Hepatocyte (in vitro differentiated cells): ENCODE results near the gene PPP1CA. TPM values are rescaled to one million over a fixed set of nuclear protein-coding genes. Genes with fewer than 3 reads are reported as not detected.

Experiments used
- DNase-seq: peaks from one replicate; pipeline ENCODE4 v3.0.0-alpha.2; 2016; ENCODE audit warnings: low spot score
- H2AFZ ChIP-seq: fragments of 200-600 bp; sonication (generic); 2 replicates; pipeline ENCODE4 v1.6.0; 2016; ENCODE audit warnings: antibody characterized with exemption, mild to moderate bottlenecking
- H3K27ac ChIP-seq: fragments of 200-600 bp; sonication (generic); 2 replicates; pipeline ENCODE4 v1.5.1; 2016; ENCODE audit warnings: mild to moderate bottlenecking
- H3K27me3 ChIP-seq: fragments of 200-600 bp; sonication (generic); 2 replicates; pipeline ENCODE4 v1.6.1; 2016
- H3K36me3 ChIP-seq: fragments of 200-600 bp; sonication (generic); replicated peaks from 2 replicates; pipeline ENCODE4 v1.5.1; 2016; ENCODE audit warnings: low read depth; ENCODE audit not compliant: insufficient read depth
- H3K4me1 ChIP-seq: fragments of 200-600 bp; sonication (generic); 2 replicates; pipeline ENCODE4 v1.5.1; 2016; ENCODE audit warnings: mild to moderate bottlenecking, moderate library complexity; ENCODE audit not compliant: insufficient read depth
- H3K4me2 ChIP-seq: fragments of 200-600 bp; sonication (generic); 2 replicates; pipeline ENCODE4 v1.6.0; 2016
- H3K4me3 ChIP-seq: fragments of 200-600 bp; sonication (generic); 2 replicates; pipeline ENCODE4 v1.5.1; 2016; ENCODE audit warnings: mild to moderate bottlenecking
- H3K79me2 ChIP-seq: fragments of 200-600 bp; sonication (generic); 2 replicates; pipeline ENCODE4 v1.6.0; 2017; ENCODE audit warnings: mild to moderate bottlenecking
- H3K9me2 ChIP-seq: fragments of 200-600 bp; sonication (generic); replicated peaks from 2 replicates; pipeline ENCODE4 v1.6.0; 2017; ENCODE audit warnings: mild to moderate bottlenecking; ENCODE audit not compliant: insufficient read depth
- H3K9me3 ChIP-seq: fragments of 200-600 bp; sonication (generic); 2 replicates; pipeline ENCODE4 v1.5.1; 2016; ENCODE audit warnings: low read depth, mild to moderate bottlenecking
- H4K20me1 ChIP-seq: fragments of 200-600 bp; sonication (generic); 2 replicates; pipeline ENCODE4 v1.6.0; 2016; ENCODE audit warnings: mild to moderate bottlenecking; ENCODE audit not compliant: insufficient read depth, poor library complexity, severe bottlenecking
- EZH2 ChIP-seq: fragments of 200-600 bp; sonication (generic); IDR thresholded peaks from 2 replicates; pipeline ENCODE4 v1.6.1; 2016; ENCODE audit warnings: antibody characterized with exemption, mild to moderate bottlenecking, borderline replicate concordance
- EZH2phosphoT487 ChIP-seq: fragments of 200-600 bp; sonication (generic); IDR thresholded peaks from one replicate; pipeline ENCODE4 v1.6.1; 2018; ENCODE audit warnings: antibody characterized with exemption, mild to moderate bottlenecking, low read depth, moderate library complexity; ENCODE audit not compliant: unreplicated experiment, severe bottlenecking
- WGBS: methylation state at CpG from one replicate; pipeline ENCODE4 v1.1.6; 2016; ENCODE audit warnings: low lambda C conversion rate; ENCODE audit errors: missing lambda C conversion rate; 5-methylcytosine and 5-hydroxymethylcytosine counted together
- polyA plus RNA-seq: library from polyadenylated mRNA; unstranded; fragments of >200 nt; fragmentation: Nextera tagmentation; extraction: Ambion mirVana; gene quantifications from 2 replicates; pipeline ENCODE4 v1.2.1, GENCODE V29; 2016
- total RNA-seq: library from RNA; depleted of rRNA; stranded (reverse); fragments of >200 nt; gene quantifications from 2 replicates; pipeline ENCODE4 v1.2.3, GENCODE V29; 2014
- TF ChIP-seq, protein P1 (sequence below): fragments of 200-600 bp; sonication (generic); IDR thresholded peaks from 2 replicates; pipeline ENCODE4 v1.5.1; 2016; ENCODE audit warnings: antibody characterized with exemption, mild to moderate bottlenecking; ENCODE audit not compliant: poor library complexity

Gene PPP1CA
- total and polyA plus RNA-seq, 2 experiments from 2014 or later, result 146 to 242 TPM

- H4K20me1 ChIP-seq, result no peaks in the 10 kb centered on the region
- H3K9me2 ChIP-seq, result no peaks in the 10 kb centered on the region
- DNase-seq, result no peak
- no peaks in the 10 kb centered on the region for H3K27me3 ChIP-seq
- TF ChIP-seq, protein P1, sequence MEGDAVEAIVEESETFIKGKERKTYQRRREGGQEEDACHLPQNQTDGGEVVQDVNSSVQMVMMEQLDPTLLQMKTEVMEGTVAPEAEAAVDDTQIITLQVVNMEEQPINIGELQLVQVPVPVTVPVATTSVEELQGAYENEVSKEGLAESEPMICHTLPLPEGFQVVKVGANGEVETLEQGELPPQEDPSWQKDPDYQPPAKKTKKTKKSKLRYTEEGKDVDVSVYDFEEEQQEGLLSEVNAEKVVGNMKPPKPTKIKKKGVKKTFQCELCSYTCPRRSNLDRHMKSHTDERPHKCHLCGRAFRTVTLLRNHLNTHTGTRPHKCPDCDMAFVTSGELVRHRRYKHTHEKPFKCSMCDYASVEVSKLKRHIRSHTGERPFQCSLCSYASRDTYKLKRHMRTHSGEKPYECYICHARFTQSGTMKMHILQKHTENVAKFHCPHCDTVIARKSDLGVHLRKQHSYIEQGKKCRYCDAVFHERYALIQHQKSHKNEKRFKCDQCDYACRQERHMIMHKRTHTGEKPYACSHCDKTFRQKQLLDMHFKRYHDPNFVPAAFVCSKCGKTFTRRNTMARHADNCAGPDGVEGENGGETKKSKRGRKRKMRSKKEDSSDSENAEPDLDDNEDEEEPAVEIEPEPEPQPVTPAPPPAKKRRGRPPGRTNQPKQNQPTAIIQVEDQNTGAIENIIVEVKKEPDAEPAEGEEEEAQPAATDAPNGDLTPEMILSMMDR, result no peak
- no peak for TF ChIP-seq EZH2
- no peak for TF ChIP-seq EZH2phosphoT487
- H3K27ac ChIP-seq, result peak overlapping the region; percentile 49
- WGBS, result 74% methylated on average over 22 of the region's 22 CpGs
- no peaks in the 10 kb centered on the region for H3K36me3 ChIP-seq
- peaks cover 8% of the 10 kb centered on the region for H3K4me1 ChIP-seq
- peak overlapping the region; percentile 94 for H3K4me2 ChIP-seq
- no peaks in the 10 kb centered on the region for H3K9me3 ChIP-seq
- H2AFZ ChIP-seq, result peak overlapping the region; percentile 67
- no peak overlapping the region for H3K4me3 ChIP-seq
- no peaks in the 10 kb centered on the region for H3K79me2 ChIP-seq
Measured at GRCh38 chr11:67421430-67422031, 19.9 kb upstream of the PPP1CA start.

DNA sequence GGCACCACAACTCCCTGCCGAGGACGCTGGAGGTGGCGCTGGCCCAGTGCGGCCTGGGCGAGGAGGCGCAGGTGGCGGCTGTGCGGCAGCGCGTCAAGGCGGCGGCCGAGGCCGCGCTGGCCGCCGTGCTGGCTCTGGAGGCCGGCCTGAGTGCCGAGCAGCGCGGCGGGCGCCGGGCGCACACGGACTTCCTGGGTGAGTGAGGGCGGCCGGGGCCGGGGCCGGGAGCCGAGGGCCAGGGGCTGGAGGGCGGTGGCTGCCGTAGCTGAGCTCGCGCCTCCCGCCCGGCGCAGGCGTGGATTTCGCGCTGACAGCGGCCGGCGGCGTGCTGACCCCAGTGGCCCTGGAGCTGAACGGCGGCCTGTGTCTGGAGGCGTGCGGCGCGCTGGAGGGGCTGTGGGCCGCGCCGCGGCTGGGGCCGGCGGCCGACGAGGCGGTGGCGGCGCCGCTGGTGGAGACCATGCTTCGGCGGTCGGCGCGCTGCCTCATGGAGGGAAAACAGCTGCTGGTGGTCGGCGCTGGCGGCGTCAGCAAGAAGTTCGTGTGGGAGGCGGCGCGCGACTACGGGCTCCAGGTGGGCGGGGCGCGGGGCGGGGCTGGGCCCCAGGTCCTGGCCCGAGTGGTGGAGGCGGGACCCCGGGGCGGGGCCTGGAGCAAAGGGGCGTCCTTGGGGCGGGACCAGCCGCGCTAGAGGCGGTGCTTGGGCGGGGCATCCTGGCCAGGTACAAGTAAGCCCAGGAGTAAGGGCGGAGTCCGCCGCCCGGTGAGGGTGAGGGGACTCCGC lies 19.2 kb upstream of the PPP1CA start:
- Histone ChIP-seq H4K20me1 (no peaks in the 10 kb centered on the region), H3K36me3 (no peaks in the 10 kb centered on the region), H3K27me3 (no peaks in the 10 kb centered on the region), H3K4me1 (peaks cover 8% of the 10 kb centered on the region), H2AFZ (peak overlapping the region; percentile 67), H3K27ac (peak overlapping the region; percentile 92), H3K79me2 (no peaks in the 10 kb centered on the region), H3K4me3 (peak overlapping the region; percentile 81), H3K9me2 (no peaks in the 10 kb centered on the region), H3K9me3 (no peaks in the 10 kb centered on the region), H3K4me2 (peak overlapping the region; percentile 94)
- TF ChIP-seq EZH2phosphoT487 (no peak), EZH2 (no peak)
- TF ChIP-seq, protein P1, result no peak
- peak; percentile 99 for DNase-seq
- WGBS, result 1% methylated on average over 65 of the region's 97 CpGs

DNA sequence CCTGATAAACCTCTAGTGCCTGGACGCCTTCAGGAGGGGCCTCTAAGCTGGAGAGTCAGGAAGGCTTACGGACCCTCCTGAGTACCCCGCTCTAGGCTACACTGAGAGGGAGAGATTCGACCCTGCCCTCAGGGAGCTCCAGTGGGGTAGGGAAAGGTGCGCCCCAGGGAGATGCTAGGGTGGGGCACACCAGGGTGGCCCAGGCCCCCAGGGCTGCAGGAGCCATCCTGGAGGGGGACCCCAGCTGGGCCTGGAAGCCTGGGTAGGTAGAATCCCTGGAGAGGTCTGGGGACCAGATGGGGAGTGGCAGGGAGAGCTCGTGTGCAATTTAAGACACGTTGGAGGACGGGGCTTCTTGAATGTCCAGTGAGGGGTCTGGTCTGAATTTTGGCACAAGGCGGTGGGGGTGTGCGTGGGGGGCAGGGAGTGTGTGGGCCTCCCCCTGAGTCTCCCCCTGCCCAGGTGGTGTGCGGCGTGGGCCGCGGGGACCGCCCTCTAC lies 18.5 kb upstream of the PPP1CA start:
- H3K9me3 ChIP-seq, result no peaks in the 10 kb centered on the region
- H3K27me3 ChIP-seq, result no peaks in the 10 kb centered on the region
- no peaks in the 10 kb centered on the region for H4K20me1 ChIP-seq
- H3K4me2 ChIP-seq, result peak overlapping the region; percentile 94
- no peaks in the 10 kb centered on the region for H3K36me3 ChIP-seq
- H3K79me2 ChIP-seq, result no peaks in the 10 kb centered on the region
- peak overlapping the region; percentile 81 for H3K4me3 ChIP-seq
- DNase-seq, result no peak
- TF ChIP-seq, protein P1, result no peak
- TF ChIP-seq EZH2 (no peak), EZH2phosphoT487 (no peak)
- H3K4me1 ChIP-seq, result peaks cover 10% of the 10 kb centered on the region
- 57% methylated on average over 10 of the region's 15 CpGs for WGBS
- no peaks in the 10 kb centered on the region for H3K9me2 ChIP-seq
- no peak overlapping the region for H2AFZ ChIP-seq
- H3K27ac ChIP-seq, result peak overlapping the region; percentile 92
